HG02840 (cell line): Measurements from ENCODE around the gene MICAL3.

Source experiments
- ATAC-seq: cut with Tn5 transposase; IDR thresholded peaks from one replicate; pipeline ENCODE4 v1.9.1; 2021; ENCODE audit warnings: mild to moderate bottlenecking, moderate library complexity, moderate number of reproducible peaks; ENCODE audit not compliant: unreplicated experiment, low FRiP score

MICAL3 gene

DNA sequence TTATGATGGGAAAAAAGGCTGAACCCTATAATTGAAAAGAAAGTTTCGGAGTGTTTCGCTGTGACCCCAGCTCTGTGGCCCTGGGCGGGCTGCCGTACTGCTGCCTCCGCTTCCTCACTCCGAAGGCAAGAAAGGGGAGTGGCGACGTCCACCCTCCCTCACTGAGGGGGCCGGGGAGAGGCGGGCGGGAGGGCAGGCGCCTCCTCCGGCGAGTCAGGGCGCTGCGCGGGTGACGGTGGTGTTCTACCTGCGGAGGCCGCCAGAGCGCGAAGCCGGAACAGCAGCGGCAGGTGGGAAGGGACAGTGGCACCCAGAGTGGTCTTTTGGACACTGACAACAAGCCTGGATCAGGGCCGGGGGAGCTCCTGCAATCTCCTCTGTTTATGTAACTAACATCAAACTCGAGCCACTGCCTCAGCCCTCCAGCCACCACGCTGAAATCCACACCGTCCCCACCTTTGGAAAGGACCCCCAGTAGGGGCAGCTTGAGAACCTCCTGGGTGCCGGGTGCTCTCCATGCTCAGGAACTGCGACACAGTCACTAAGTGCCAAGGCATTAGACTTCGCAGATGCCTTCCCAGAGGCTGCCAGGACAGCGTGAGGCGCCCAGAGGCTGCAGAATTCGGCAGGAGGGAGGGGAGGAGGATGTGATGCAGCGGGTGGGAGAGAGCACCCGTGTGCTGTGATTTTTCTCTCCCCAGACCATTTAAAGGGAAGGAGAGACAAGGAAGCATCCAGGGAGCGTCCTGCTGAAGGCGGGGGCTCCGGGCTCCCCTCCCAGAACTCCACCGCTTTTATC is 275.6 kb downstream of the MICAL3 start:
- ATAC-seq, result no peak

DNA sequence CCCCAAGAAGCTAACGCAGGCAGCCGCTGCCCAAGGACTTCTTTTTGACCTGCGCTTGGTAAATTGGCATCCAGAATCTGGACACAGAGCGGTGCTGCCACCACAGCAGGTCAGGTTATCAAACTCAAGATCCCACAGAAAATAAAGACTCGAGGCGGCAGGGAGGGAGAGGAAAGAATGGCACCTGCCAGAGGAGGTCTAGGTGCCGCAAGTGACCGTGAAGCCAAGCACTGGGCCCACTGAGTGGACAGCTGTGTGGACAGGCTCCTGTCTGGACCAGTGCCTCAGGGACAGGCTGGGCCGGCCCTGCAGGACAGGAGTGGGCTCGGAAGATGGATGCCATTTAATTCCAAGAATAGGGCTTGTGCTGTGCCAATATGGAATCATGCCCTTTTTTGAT is 277.4 kb downstream of the MICAL3 start:
- ATAC-seq, result no peak

DNA sequence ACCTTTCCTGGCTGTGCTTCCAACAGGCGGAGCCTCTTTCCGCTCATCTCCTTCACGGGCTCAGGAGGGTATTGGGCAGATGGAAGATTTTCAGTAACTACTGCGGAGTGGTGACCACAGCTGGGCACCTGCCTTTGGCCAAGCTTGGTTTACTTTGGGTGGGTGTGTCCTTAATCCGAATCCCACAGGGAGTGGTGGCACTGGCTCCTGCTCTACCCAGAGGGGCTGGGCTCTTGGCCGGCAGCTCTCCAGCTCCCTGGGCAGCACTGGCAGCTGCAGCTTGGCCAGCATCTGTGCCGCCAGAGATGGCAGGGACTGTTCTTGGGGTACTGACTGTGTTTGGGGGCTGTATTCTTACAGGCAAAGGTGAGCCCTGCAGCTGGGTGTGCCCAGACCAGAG is 279.9 kb downstream of the MICAL3 start:
- no peak for ATAC-seq

DNA sequence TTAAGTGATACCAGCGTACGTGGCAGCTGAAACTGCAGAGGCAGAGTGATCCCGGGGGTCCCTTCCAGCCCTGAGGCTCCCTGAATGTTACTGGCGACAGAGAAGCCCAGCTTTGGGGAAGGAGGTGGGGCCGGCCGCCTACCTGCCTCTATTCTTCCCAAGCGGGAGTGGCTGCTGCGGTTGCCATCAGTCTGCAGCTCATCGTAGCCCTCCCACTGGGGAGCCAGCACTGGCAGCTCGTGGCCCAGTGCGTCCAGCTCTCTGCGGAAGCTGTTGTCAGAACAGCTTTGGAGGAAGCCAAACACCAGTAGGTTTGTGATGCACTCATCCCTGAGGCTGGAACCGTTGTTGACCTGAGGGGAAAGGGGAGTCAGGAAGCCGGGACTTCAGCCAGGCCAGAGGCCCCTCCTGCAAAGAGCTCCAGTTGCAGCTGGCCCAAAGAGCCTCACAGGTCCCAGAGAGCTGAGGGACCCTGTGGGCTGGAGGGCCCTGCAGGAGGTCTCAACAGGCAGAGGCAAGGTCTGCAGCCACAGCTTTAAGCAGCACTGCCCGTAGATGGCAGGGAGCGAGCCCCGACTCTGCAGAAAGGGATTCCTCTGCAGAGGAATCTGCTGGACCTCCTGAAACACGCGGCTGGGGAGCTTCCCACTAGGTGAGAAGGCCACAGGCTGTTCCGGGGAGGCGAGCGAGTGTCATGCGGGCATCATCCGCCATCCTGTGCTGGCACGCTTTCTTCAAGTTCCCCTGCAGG is 280.5 kb downstream of the MICAL3 start:
- ATAC-seq, result no peak

DNA sequence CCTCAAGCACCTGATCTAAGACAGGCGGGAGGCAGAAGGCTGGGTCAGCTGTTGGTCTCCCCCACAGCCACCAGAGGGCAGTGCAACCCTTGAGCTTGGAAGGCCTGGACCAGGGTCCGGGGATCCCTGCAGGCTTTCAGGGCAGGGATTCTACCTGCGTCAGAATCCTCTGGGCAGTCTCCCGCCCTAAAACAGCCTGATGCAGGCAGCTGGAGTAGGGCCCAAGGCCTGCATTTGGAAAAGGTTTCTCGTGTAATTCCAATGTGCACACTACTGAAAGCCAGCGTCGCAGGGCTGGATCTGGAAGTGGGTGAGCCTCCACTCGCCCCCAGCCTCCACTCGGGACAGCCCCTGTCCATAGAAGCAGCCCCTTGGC is 281.8 kb downstream of the MICAL3 start:
- ATAC-seq, result no peak

DNA sequence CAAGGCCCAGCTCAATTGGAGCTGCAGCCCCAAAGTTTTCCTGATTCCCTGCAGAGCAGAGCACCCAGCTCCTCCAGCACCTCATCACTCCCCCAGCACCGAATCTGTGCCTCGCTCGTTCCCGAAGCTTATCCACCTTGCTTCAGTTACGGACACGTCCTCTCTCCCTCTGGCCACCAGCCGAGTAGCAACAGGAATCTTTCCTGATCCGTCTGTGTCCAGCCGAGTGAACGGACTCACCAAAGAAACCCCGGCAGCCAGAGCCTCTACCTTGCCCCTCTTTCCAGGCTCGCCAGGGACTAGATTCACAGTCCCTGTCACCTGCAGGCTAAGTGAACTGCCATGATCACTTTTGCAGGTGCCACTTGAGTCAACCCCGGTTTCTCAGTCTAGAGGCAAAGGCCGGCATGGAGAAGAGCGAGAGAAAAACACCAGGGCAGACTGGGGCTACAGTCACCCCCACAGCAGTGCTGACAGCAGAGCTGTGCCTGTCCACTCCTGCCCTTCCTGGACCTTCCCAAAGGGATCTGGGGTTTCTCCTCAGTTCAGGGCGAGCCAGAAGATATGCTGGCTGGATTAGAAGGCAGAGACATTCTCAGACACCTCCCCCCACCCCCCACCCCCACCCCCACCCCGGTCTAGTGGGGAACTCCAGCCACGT is 282.4 kb downstream of the MICAL3 start:
- ATAC-seq, result no peak

DNA sequence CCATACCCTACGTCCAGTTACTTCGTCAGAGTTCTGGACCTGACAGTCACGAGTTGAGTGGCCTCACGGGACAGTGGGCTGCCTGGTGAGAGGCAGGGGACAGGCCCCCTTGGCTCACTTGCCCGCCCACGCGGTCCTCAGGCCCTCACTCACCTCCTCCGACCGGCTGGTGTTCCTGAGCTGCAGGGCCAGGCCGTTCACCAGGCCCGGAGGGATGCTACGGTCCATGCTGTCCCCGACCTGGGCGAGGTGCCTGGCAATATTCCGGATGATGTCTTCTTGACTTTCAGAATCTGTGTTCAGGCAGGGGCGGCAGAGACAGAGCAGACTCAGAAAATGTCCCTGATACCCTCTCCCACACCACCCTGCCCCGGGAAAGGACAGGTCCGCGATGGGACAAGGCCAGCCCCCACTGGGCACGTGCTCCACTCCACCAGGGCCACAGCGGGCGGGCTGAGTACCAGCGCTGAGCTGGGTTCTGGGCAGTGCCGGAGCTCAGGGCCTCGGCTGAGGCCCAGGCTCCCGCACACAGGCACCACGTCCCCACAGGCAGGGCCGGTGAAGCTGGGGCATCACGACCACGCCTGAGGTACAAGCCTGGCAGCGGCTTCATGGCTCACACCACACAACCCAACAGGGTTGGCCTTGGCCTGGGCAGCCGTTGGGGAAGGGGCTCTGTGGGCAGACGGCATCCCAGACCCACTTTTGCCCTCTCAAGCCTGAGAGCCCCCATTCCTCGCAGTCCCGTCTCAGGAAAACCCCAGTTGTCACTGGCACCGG is 285.0 kb downstream of the MICAL3 start:
- ATAC-seq, result no peak

DNA sequence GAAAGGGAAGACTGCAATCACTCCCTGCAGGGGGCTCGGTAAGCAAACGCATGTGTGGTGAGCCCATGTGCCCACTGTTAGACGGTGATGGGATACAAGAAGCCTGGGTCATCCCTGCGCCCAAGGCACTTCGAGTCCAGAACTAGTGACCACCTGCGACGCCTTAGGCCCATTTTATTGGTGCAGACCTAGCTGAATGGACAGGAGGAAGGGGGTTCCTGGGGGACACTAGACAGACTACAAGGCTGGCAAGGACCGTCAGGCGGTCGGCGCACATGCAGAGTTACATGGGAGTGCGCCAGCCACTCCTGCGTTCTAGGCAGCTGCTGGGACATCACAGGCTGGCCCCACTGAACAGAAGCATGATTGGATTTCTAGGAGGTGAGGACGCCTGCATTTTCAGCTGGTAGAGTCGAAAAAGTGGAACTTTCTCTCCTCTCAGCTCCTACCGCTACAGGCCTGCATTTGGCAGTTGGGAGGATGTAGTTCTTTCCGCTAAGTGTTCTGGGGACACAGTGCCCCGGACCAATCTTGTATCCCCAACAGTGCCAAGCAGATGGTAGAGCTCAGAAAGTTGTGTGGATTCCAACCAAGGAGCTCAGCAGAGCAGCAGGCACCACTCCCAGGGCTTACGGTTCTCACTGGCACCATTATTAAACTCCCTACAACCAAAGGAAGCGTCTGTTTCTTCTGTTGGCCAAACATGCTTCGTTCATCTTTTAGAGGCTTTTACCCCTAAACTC is 285.8 kb downstream of the MICAL3 start:
- ATAC-seq, result no peak
